NK-92 (cell line): ENCODE results near the gene HK1.
"Not testable (repeated sequence)": the region's sequence is repeated elsewhere in the genome, so short reads cannot be mapped to it uniquely, and the experiment has no call there.

Experiments used
- DNase-seq: peaks from one replicate; lab custom pipeline; 2025; ENCODE audit not compliant: unreplicated experiment; lab: John Stamatoyannopoulos, UW

The HK1 gene

DNA sequence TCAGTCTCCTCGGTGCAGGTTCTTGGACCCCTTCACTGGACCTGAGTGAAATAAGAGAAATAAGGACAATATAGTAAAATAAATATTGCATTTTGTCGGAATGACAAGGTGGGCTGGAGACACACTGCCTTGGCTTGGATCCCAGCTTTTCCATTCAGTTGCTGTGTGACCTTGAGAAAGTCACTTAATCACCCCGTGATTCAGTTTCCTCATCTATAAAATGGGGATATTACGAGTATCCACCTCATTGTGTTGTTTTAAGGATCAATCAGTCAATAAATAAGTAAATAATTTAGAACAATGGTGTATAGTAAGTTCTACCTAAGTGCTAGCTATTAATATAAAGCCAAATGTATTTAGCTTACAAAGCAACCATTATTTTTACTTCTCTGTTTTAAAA is 29.1 kb downstream of the HK1 start:
- DNase-seq, result no peak

DNA sequence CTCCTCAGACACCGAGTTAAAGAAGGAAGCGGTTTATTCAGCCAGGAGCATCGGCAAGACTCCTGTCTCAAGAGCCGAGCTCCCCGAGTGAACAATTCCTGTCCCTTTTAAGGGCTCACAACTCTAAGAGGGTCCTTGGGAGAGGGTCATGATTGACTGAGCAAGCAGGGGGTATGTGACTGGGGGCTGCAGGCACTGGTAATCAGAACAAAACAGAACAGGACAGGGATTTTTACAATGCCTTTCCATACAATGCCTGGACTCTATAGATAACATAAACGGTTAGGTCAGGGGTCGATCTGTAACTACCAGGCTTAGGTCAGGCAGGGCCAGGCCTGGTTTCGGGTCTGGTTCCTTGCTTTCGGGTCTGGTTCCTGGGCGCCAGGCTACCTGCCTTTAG is 30.0 kb downstream of the HK1 start:
- DNase-seq, result not testable (repeated sequence)

DNA sequence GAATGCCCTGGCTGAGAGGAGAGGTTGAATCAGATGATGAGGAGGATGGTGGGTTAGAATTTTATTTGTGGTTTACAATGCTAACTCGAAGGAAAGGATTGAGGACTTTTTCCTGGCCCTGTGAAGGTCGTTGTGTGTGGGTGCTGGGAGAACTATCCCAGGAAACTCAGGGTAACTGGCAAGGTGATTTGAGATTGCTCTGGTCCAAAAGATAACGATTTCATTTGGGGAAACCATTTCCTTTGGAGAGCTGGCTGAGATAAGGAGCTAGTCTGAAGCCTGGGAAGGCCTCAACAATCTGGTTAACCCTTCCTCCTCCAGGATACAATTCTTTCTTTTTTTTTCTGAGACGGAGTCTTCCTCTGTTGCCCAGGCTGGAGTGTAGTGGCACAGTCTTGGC is 33.0 kb downstream of the HK1 start:
- DNase-seq, result no peak

DNA sequence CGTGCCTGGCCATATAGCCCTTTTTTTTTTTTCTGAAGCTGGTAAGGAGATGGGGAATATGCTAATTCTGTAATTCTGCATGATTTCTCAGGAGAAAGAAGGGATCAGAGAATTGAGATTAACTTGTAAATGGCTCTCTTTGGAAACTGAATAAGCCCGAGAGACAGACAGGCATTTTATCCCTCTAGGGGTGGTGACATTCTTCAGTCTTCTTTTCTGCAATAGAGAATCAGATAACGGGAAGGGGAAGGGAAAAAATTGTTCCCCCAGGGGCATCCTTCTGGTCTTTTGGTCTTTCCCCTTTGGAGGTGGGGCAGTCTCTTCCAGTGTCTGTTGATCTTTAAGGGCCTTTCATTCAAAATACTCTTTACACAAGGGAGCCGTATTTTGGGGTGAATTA is 34.2 kb downstream of the HK1 start:
- DNase-seq, result no peak

DNA sequence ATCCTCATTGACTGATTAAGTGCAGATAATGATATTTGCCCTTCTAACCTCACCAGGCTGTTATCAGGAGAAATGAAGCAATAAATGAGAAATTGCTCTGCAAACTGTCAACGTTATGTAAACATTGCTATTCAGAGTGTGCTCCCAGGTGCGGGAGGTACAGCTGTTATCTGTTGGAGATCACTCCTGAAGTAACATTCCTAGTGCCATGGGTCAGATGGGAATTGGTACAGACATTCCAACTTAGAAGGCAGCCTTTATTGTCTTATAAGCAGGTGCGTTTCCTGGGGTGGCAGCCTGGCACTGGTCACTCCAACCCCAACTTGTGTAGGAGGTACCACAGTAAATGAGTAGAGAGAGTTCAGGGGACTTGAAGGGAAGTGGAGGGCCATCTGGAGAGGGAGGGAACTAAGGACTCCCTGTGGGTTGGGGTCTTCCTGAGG is 36.8 kb downstream of the HK1 start:
- DNase-seq, result no peak

DNA sequence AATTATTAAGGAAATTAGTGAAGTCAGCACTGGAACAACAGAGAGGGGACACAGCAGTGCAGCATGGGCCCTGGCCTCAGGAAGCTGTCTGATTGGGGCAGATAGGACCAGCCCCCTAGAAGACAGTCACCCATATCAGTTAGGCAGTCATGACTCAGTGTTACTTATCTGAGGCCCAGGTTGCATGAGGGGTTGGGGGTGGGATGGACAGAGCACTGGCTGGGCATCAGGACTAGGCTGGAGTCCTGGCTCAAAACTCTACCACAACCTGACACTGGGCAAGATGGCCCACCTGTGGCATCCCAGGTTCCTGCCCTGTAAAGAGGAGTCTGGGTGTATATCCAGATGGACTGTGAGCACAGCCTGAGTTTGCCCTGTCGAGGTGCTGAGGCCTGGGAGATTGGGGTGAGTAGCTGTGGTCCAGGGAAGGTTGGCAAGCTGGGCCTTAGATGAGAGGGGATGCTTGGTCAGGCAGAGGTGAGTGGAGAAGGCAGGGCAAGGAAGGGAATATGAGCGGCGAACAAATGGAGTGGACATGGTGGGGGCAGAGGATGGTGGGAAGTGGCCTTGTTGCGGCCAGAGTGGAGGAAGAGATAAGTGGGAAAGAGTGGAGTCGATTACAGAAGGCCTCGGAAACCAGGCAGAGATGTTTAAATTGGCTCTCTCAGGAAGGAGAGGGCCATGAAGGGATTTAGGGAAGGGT is 37.5 kb downstream of the HK1 start:
- no peak for DNase-seq

DNA sequence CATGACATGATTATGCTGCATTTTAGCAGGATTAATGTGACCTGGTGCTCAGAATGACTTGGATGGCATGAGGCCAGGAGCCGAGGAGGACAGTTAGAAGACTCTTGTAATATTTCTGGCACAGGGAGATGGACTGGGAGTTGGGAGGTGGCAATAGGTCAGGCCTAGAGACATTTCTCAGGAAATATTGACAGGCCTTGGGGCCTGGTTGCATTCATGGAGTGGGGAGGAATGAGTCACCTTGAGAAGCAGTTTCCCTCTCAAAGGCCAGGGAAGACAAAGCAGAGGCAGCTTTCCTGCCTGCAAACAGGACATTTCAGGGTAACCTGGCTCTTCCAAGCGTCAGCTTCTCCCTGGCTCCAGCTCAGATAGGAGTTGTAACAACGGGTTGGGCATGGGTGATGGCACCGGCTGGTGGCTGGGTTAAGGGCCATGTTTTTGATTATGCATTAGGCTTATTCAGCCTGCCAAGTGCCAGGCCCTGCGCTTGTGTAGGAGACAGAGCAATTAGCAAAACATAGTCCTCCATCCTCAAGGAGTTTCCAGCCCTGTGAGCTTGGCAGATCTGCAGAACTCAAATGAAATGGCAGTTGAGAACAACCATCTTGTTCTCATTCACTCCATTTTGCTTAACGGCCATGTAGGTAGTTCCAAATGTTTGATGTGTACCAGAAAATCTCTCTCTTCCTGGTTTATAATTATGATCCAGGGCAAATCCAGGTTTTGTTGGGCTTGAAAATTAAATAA is 38.2 kb downstream of the HK1 start:
- no peak for DNase-seq

DNA sequence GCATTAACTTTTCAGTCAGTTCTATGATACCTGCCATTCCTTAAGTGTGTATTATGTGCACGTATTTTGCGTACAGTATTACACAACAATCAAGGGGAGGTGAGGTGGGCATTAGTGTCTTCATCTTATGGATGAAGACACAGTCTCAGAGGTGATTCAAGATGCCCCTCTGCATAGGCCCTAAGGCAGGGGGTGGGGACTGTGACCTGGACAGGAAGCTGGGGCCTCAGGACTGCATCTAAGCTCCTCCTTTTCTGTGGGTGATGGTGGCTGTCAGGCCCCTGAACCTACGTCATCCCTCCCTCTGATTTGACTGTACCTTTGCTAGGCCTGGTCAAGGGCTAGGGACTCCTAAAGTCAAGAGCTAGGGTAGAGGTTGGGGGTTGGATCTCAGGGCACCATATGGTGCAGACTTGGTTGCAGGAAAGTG is 38.9 kb downstream of the HK1 start:
- no peak for DNase-seq

DNA sequence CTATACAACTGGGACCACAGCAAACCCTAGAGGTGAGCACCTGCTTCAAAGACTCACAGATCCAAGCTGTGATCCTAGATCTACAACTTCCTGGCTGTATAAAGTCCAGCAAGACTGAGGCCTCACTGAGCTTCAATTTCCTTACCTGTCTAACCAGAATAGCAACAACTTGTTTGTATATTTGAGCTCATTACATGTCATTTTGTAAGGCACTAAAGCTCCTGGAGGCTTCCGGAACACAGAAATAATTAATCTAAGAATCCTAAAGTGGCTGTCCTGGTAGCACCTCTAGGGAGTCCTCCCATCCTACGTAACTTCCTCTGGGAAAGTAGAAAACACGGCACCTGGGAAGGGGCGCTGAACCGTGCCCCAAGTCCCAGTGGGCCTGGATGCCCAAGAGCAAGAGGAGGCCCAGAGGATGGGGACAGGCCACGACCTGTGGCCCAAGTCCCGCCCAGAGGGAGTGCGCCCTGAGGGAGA is 39.4 kb downstream of the HK1 start:
- DNase-seq, result no peak

DNA sequence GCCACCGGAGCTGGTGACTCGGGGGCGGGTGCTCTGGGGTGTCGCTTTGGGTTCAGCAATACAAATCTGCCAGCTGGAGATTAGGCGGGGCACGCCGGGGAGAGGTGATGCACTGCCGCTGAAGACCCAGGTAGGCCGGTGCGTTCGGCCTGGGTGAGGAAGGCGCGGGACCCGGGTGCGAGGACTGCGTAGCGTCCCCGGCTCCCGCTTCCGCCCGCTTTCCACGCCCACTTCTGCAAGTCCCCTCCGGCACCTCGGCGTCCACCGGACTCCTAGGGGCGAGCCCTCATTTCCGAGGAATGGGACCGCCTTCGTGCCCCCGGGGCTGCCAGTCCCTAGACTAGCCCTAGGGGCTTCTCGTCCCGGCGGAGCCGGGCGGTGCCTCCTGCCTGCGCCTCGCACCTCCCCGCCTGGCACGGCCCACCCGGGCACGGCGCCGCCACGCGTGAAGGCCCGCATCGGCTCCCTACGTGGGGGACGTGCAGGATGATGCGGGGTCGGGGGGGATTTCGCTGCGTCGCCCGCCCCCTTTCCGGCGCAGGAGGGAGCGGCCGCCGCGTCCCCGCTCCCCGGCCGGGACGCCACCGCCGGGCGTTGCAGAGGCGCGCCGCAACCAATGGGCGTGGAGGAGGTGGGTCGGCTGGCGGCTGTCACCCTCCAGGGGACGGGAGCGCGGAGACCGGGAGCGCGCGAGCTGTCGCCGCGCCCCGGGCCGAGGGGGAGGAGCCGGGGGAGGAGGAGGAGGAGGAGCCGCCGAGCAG is 40.0 kb downstream of the HK1 start:
- peak; percentile 61 for DNase-seq

DNA sequence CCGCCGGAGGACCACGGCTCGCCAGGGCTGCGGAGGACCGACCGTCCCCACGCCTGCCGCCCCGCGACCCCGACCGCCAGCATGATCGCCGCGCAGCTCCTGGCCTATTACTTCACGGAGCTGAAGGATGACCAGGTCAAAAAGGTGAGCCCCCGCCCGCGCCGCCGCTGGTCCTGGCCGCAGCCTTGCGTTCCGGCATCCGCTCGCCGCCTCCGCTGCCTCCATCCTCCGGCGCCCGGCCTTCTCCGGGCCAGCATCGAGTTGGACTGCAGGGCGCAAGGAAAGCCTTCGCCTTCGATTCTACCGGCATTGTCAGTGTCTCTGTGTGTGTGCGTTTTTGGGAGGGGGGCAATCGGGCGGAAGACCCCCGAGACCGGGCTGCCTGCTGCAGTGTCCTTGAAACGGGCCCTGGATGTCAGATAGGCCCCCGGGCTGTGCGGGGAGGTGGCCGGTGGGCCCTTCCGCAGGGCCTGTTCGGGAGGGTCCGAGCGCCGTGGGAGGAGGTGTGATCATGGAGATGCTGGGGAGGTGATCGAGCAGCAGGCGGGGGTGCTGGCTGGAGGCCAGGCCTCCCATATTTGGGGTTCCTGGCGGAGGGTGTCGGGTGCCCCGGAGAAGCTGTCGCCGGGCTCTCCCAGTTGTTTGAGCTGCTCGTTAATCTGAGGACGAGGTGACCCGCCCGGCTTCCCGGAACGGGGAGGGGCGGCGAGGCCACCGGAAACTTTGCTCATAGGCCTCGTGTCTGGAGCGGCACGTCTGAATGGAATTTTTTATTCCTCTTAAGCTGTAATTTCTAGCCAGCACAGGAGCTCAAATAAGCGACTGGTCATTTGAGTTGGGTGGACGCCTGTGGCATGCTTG is 40.8 kb downstream of the HK1 start:
- no peak for DNase-seq

DNA sequence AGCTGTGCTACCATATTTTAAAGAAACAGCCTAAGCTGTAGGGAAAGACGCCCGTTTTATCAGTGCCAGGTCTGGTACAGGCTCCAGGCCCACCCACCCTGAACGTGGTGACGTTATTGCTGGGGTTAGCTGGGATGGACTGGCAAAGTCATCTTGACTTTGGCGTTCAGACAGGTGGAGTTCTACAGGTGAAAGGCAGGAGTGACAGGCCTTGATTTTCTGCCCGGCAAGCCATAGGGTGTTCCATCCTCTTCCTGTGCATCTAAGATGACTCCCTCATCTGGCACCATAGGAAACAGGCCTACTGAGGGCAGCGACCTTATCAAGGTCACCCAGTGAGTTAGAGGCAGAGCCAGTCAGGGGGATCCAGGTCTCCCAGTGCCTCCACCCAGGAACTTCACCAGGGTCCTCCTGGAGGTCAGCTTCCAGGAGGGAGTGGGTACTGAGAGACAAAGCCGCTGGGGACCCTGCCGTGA is 41.6 kb downstream of the HK1 start:
- DNase-seq, result no peak

DNA sequence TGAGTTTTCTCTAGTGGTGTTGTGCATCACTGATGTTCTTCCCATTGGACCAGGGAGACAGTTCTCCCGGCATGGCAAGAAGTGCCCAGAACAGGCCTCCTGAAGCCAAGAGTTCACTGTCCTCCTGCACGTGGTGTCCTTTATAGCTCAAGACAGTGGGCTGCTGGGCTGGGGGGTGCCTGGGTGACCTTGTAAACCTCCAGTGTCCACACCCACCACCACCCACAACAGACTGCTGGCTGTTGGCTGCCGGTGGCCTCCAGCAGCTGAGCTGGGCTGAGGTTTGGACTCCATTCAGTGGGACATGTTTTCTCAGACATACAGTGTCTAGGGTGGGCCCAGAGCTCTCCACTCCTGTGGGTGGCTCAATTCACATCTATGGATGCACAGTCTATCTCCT is 42.2 kb downstream of the HK1 start:
- DNase-seq, result no peak

DNA sequence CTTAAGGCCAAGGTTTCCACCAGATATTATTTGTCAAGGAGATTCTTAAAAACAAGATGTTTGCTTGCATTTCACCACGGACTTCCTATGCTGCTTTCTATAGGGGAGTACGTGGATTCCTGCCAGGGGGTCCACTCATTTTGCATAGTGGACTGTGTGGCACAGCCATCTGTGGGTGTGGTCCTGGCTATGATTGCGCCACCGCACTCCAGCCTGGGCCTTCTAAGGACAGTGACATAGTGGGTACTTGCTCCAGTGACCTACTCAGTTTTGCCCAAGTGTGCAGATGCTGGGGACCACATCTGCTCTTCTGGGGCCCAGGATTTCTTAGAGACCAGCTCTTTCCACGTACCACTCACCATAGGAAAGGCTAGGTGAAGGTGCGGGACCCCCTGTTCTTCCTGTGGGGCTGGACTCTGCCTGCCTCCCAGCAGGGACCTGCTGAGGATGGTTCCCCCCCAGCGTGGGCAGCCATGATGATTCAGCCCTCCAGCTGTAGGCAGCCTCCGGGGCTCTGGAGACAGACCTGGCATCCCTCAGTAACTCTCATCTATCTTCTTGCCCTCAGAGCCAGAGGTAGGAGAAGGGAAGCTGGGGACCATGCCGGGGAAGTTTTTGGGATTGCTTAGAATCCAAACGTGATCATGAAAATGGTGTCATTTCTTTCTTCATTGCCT is 42.9 kb downstream of the HK1 start:
- DNase-seq, result no peak

DNA sequence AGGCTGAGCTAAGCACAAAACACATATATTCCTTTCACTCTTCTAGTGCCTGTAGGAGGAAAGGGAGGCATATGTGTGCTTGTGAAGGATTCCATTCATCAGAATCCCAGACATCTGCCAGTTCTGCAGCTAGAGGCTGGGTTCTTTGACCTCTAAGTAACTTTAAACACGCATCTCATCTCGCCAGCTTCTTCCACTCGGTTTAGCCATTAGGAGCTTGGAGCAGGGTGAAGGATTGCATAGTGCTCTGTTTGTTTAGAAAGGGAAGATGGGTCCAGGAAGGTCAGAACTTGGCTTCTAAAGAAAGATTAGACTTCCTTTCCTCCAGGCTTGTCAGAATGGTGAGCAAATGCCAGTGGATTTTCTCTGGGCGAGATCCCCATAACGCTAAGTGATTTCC is 43.6 kb downstream of the HK1 start:
- DNase-seq, result no peak

DNA sequence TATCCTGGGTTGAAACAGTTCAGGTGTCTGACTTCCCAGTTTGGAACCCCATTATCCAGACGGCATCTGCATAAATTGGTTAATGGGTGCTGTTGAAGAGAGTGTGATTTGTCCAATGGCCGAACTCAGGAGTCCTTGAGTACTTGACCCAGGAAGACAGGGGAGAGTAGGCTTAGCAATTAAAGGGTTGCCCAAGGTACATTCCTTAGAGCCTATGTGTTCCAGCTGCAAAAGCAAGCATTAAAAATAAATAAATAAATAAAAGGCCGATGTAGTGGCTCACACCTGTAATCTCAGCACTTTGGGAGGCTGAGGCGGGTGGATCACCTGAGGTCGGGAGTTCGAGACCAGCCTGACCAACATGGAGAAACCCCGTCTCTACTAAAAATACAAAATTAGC is 44.0 kb downstream of the HK1 start:
- not testable (repeated sequence) for DNase-seq

DNA sequence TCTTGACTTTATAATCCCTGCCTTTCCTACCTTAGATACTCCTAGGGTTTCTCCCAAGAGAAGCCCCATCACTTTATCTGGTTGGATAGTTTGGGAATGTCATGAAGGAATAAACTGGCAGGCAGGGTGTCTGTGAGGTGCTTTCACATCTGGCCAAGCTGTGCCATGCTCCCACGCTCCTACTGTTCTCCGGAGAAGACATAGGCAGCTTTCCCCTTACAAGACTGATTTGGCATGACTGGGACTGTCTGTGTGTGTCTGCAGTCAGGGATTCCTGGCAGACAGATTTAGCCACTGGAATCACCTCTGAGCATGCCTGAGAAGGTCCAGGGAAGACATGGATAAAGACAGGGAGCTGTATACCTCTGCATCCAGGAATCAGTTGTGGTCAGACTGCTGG is 45.3 kb downstream of the HK1 start:
- DNase-seq, result no peak

DNA sequence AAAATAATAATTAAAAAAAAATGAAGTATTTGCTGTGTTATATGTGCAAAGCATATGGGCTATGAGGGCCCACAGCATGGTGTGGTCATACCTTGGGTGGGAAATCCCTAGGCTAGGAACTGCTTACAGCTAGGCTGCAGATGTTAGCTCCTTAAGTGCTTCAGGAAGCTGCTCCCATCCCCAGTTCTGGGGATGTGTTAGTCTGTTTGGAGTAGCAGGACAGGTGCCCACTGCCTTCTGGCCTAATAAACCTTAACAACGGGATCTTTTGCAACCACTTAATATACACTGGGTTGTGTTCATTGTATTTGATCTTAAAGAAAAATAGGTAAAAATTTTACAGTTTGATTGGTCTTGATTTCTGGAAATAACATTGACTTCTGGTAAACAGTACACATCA is 46.3 kb downstream of the HK1 start:
- DNase-seq, result no peak

DNA sequence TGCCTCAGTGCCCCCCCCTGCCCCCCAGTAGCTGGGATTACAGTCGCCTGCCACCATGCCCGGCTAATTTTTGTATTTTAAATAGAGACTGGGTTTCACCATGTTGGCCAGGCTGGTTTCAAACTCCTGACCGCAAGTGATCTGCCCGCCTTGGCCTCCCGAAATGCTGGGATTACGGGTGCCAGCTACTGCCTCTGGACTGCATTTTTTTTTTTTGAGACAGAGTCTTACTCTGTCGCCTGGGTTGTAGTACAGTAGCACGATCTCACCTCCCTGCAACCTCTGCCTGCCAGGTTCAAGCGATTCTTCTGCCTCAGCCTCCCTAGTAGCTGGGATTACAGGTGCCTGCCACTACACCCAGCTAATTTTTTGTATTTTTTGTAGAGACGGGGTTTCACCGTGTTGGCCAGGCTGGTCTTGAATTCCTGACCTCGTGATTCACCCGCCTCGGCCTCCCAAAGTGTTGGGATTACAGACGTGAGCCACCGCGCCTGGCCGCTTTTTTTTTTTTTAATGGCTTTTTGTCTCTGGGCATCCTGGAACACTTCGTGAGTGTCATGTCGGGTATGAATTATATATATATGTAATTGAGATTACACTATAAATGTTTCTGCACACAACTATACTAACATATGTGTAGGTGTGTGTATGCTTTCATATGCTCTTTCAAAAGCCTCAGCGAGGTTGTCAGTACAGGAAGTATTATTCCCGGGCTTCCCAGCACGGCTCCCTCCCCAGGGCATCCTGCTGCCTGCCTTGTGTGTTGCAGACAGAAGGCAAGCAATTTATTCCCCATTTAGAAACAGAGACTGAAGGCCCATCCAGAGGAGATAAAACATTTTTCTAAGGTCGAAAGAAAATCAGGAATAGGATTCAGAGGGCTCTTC is 47.6 kb downstream of the HK1 start:
- DNase-seq, result not testable (repeated sequence)
